Astrocyte of the spinal cord (primary cell): Measurements from ENCODE around the gene FOXK2.

Source experiments
- DNase-seq: peaks from one replicate; pipeline ENCODE4 v3.0.0; 2011; ENCODE audit warnings: low read depth, low spot score
- H3K4me3 ChIP-seq: 2 replicates; pipeline ENCODE4 v1.5.1; 2011; ENCODE audit warnings: low read depth, mild to moderate bottlenecking, low read length, moderate library complexity
- in situ Hi-C: cut with HindIII; loops from 2 replicates; pipeline ENCODE4 v1.10.0; 2017; ENCODE audit warnings: low sequenced_read_pairs
- TF ChIP-seq, protein P1 (sequence below): IDR thresholded peaks from 2 replicates; pipeline ENCODE4 v1.5.1; 2012; ENCODE audit warnings: low read depth, mild to moderate bottlenecking, low read length, inconsistent platforms

The FOXK2 gene

DNA sequence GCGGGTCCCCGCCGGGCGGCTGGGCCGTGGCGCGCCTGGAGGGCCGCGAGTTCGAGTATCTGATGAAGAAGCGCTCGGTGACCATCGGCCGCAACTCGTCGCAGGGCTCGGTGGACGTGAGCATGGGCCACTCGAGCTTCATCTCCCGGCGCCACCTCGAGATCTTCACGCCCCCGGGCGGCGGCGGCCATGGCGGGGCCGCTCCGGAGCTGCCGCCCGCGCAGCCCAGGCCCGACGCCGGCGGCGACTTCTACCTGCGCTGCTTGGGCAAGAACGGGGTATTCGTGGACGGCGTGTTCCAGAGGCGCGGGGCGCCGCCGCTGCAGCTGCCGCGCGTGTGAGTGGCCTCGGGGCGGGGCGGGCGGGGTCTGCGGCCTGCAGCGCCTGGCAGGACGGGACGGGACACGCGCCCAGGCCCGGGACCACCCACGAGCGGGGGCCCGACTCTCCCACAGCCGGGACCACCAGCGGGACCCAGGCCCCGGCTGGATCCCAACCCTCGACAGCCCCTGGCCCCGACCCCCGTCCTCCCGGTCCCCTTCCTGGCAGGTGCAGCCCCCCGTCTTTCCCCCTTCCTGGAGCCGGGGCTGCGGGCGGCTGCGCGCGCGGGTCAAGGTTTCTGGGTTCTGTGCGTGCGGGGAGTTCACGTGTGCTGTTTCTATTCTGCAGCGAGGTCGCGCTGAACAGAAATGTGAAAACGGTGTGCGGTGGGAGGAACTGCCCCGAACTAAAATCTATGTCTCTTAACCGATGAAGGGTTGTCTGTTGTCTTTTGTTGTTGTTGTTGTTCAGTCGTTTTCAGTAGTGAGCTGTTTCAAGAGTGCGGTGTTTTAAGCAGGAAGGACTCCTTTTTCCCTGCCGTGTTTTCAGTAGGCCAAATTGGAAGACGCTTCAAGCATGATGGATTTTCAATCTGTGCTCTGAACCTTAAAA, 705 bp downstream of the FOXK2 start:
- no peak for DNase-seq
- TF ChIP-seq, protein P1, sequence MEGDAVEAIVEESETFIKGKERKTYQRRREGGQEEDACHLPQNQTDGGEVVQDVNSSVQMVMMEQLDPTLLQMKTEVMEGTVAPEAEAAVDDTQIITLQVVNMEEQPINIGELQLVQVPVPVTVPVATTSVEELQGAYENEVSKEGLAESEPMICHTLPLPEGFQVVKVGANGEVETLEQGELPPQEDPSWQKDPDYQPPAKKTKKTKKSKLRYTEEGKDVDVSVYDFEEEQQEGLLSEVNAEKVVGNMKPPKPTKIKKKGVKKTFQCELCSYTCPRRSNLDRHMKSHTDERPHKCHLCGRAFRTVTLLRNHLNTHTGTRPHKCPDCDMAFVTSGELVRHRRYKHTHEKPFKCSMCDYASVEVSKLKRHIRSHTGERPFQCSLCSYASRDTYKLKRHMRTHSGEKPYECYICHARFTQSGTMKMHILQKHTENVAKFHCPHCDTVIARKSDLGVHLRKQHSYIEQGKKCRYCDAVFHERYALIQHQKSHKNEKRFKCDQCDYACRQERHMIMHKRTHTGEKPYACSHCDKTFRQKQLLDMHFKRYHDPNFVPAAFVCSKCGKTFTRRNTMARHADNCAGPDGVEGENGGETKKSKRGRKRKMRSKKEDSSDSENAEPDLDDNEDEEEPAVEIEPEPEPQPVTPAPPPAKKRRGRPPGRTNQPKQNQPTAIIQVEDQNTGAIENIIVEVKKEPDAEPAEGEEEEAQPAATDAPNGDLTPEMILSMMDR, result no peak
- H3K4me3 ChIP-seq, result peak overlapping the region; percentile 68
- in situ Hi-C loops, result no loop called here

DNA sequence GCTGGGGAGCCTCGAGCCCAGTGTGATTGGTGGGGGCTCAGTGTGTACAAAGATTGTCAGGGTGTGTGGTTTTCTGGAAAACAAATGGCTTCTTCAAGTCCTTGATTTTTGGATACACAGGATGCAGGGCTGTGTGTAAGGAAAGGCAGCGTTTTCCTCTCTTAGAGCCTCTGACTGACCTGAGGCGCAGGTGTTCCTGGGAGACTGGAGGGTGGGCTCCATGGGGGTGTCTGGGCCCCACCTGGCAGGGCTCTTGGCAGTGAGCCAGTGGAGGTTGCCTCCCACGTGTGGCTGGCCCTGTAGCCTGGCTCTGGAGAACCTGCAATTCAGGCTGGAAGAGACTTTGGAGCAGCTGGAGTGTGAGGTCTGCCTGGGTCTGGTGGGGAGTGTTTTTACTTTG, 5.0 kb downstream of the FOXK2 start:
- H3K4me3 ChIP-seq, result no peak overlapping the region
- no peak for DNase-seq
- TF ChIP-seq, protein P1, result no peak
- in situ Hi-C loops, result no loop called here

DNA sequence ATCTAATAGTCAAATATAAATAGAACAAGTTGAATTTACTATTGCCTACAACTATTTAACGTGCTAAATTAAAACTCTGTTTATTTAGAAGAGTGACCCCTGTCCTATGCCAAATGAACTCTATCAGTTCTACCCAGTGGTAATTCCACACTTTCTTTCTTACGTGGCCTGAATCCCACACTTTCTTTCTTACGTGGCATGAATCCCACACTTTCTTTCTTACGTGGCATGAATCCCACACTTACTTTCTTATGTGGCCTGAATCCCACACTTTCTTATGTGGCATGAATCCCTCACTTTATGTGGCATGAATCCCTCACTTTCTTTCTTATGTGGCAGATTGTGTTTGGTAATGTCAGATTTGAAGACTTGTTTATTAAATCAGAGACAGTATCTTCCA, 6.2 kb downstream of the FOXK2 start:
- no peak for DNase-seq
- TF ChIP-seq, protein P1, result no peak

DNA sequence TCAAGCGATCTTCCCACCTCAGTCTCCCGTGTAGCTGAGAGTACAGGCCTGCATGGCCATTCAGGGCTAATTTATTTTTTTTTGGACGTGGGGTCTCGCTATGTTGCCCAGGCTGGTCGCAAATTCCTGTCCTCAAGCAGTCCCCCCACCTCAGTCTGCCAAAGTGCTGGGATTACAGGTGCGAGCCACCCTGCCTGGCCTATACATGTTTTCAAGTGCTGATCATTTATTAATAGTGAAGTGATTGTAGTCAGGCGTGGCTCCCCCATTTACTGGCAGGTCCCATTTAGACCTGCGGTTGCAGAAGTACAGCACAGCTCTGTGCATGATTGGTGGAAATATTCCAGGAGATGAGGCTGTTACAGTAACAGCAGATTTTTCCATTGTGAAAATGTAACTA, 8.4 kb downstream of the FOXK2 start:
- in situ Hi-C loops, result no loop called here

More for the DNA sequence above, 6.2 kb downstream of the FOXK2 start:
- in situ Hi-C loops, result no loop called here
- no peak overlapping the region for H3K4me3 ChIP-seq

DNA sequence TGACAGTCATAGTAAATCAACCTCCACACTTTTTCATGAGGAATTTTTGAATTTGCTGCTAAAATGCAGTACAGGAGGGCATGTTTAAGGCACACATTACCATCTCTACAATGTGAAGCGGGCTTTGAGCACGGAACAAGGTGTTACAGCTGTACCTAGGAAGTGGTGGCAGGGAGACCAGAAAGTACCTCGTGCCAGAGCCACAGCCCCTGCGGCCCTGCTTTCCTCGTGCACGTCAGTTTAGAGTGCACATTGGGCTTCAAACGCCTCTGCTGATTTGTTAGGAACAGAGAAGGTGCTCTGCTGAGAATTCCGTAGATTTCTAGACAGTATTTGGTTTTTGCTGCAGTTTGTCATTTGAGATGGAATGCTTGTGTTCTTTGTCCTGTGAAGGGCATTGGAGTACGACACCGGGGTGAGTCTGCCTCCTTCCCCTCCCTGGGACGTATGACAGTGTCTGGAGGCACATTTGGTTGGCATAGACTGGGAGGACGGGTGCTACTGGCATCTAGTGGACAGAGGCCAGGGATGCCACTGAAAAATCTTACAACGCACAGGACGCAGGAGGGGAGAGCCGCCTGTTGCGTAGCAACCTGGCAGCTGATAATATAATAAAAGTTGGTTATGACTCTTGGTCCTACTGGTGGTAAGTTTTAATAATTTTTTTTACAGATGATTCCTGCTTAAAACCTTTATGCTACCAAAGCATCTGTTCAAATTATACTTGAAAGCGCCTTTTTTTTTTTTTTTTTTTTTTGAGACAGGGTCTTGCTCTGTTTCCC, 9.1 kb downstream of the FOXK2 start:
- TF ChIP-seq, protein P1, result peak; percentile 47
- in situ Hi-C loops, result no loop called here
- DNase-seq, result peak; percentile 50
- no peak overlapping the region for H3K4me3 ChIP-seq

More for the DNA sequence above, 8.4 kb downstream of the FOXK2 start:
- DNase-seq, result no peak
- TF ChIP-seq, protein P1, result no peak
- no peak overlapping the region for H3K4me3 ChIP-seq

DNA sequence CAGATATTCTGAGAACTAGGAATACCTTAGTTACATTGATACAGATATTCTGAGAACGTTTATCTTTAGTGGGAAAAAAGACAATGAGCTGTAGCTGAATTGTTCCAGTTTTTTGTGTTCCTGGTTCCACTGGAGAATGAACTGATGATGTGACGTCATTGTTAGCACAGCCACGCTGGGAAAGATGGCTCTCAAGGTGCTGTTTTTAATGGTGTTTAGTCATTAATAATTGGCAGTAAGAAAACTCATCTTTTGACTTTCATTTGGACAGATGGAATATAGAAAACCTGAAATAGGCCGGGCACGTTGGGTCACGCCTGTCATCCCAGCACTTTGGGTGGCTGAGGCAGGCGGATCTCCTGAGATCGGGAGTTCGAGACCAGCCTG, 10.4 kb downstream of the FOXK2 start:
- in situ Hi-C loops, result no loop called here
- H3K4me3 ChIP-seq, result no peak overlapping the region
- TF ChIP-seq, protein P1, result no peak
- DNase-seq, result no peak
